Measurements from ENCODE around the gene SAMD10.
"Not testable (repeated sequence)": the region's sequence is repeated elsewhere in the genome, so short reads cannot be mapped to it uniquely, and the experiment has no call there.

The SAMD10 gene

GRCh38 chr20:63969838-63970713 lies 9.4 kb downstream of the SAMD10 start, which contains the start of gene ZNF512B:
ZNF512B (minus strand) TSS chr20:63969930; CDS start chr20:63967950, 1,980 bp downstream.
- no peak for DNase-seq (ENCODE audit: low spot score)

DNA sequence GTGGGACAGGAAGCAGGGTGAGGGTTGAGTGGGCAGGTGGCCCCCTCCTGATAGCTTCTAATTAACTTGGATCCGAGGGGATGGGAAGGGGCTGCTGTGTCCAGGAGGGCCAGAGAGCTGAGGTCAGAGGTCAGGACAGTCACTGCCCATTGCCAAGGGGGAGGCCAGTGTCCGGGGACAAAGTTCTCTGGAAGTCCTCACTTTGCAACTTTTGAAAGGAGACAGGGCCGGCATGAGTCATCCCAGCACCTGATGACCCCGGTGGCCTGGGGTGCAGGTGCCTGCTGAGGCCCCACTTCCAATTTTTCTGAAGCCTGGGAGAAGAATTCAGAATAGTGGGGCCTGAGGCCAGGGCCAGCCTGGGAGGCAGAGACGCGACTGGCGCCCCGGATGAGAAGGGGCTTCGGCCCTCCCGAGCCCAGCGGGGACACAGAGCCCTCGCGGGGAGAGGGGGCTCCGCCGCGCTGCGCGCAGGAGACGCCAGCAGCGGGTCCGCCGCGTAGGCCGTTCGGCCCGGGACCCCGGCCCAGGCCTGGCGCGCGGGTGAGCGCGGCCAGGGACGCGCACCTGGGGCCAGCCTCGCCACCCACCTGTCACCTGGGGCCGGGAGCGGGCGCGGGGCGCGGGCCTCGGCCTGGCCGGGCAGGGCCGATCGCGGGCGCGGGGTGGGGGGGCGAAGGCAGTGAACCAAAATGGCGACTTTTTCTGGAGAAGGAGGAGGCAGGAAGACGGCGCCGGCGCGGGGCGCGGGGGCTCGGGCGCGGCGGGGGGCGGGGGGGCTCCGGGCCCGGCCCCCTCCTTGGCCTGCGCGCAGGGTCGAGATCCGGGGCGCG lies 10.3 kb downstream of the SAMD10 start:
- DNase-seq (ENCODE audit: low spot score) = no peak

- DNase-seq (ENCODE audit: low spot score) = no peak
These were observed 11.1 kb downstream of the SAMD10 start for GRCh38 chr20:63968136-63968927.

DNA sequence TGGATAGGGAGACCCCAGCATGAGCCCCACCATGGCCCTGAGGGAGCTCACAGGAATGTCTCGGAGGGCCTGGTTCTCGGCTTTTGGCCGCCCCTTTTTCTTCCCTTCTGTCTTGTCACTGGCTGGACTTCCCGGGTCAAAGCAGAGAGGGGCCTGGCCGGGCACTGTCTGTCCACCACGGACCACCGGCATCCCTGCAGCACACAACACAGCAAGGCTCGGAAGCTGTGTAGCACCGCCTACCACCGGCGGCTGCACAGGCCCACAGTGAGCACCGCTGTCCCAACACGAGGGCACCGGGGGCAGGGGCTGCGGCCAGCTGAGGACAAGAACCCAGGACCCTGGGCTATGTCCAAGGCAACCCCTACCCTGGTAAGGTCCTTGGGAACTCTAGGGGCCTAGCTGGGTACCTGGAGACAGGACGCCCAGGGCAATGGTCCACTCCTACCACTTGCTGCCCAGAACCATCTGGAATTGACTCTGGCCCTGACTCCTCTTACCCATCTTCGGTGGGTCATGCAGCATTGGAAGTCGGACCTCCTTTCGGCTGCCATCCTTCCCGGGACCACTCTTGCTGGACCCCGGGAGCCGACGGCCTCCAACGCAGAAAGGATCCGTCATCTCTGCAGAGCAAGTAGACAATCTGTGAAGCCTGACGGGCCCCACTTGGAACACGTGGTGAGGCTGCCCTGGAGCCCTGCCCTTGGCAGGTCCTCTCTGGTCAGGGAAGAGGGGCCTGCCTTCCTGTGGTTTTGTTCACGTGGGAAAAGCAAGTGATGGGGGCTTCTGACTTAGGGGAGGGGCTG lies 11.9 kb downstream of the SAMD10 start:
- no peak for DNase-seq (ENCODE audit: low spot score)

DNA sequence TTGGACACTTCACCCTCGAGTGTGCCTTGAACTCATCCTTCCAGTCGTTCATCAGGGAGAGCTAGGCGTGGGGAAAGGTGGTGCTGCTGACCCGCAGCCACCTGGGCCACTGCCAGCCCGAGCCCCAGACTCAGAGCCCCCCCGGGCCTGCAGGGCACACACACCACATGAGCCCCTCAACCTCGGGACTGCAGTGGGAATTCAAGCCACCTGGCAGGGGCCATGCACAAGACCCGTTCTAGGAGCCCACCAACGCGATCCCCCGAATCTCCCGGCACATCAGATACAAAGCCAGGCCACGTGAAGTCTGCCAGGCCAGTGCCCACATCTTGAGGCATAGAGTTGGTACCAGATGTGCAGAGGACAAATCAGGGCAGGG lies 12.5 kb downstream of the SAMD10 start:
- no peak for DNase-seq (ENCODE audit: low spot score)

DNA sequence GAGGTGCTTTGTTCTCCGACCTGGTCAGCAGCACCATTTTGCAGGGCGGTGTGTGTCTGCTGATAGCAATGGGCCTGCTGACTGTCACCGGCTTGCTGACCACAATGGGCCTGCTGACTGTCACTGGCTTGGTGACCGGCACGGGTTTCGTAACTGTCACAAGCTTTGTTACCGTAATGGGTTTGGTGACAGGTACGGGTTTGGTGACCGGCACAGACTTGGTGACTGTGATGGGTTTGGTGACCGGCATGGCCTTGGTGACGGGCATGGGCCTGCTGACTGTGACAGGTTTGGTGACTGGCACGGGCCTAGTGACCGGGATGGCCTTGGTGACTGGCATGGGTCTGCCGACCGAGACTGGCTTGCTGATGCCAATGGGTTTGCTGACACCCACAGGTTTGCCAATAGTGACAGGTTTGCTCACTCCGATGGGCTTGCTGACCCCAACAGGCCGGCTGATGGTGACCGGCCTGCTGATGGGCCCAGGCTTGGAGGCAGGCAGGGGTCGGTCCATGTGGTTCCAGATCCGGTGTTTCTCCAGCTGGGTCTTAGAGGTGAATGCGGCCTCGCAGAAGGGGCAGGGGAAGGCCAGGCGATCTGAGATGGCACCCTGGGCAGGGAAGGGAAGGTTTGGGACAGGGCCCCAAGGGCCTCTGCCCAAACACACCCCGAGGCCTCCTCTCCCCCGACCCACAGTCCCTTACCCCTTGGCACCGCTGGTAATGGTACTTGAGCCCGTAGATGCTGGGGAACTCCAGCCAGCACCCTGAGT lies 13.1 kb downstream of the SAMD10 start:
- DNase-seq (ENCODE audit: low spot score) = no peak

DNA sequence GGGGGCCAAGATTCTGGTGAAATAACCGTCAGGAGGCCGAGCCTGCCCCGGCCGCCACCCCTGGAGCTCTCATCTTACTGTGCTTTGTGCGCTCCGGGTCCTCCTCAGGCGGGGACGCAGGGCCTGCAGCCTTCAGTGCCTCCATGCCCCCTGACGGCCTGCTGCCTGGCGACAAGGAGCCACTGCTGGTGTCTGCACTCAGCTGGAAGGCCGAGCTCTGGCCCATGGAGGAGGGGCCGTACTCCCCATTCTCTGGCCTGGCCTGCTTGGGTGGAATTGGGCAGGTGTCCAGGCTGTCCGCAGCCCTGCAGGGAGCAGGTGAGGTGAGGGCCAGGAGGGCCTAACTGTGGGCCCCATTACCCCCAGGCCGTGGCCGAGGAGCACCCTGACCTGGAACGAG lies 15.0 kb downstream of the SAMD10 start:
- DNase-seq (ENCODE audit: low spot score) = no peak

DNA sequence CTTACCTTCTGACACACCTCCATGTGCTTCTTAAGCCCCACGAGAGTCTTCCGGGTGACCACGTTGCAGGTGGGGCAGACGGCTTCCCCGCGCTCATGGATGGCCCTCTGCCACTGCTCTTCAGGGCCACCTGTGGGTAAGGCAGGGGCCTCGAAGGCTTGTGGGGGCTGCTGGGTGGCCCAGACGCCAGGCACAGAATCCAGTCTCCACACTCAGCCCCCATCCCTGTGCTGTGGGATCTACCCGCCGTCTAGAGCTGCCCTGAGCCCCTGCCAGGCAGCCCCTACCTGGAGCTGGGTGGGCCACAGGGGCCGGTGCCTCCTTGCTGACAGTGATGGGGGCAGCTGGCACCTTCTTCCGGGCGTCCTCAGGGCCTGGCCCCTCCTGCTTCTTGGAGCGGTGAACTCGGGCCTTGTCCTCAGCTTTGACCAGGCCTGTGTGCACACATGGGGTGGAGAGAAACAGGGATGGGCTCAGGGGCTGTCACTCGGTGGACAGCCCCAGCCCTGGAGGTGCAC lies 15.6 kb downstream of the SAMD10 start:
- DNase-seq (ENCODE audit: low spot score) = no peak

DNA sequence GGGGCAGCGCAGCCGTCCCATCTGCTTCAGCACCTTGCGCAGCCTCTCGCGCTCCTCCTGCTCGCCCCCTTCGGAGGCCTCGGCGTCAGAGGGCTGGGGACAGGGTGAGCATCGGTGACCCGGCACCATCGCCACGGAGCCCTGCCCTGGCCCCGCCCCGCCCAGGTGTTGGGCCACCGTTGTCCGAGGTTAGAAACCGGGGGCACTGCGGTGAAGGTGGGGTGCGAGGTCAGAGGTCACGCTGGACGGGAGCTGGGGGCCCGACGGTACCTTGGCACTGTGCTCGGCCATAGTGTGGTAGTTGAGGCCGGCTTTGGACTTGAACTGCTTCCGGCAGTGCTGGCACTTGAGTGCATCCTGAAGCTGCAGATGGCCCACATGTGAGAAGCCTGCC lies 16.1 kb downstream of the SAMD10 start:
- no peak for DNase-seq (ENCODE audit: low spot score)

DNA sequence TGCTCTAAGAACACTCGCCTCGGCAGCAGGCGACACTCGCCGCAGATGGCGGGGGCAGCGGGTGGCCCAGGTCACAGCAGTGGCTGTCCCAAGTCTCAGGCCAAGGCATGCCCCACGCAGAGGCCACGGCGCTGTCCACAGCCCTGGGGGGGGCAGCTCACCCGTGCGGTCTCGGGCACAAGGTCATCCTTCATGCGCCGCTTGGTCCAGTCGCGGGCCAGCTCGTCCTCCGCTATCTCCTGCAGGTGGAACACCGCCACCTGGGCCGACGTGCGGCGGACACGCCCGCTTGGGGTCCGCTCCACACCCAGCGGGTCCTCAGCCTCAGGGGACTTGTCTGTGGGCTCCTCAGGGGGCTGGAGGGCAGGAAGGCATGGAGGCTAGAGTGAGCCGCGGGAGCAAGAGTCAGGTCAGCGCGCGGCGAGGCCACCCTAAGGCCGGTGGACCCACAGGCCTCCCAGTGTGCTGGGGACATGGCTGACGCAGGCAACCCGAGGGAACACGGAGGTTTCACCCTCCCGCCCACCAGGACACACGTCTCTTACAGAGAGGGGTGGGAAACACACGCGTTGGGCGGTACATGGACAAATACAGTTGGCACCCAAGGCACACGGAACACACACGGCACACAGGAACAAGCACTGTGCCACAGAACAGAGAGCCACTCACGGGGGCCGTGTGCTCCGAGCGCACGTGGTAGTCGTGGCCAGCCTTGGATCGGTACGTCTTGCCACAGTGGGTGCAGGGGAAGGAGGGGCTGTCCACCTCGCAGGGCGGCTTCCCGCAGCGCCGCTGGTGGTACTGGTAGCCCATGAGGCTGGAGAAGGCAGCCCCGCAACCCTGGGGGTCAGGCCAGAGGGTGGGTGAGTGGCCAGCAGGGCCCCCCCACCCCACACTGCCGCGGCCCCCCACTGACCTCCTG lies 16.8 kb downstream of the SAMD10 start:
- no peak for DNase-seq (ENCODE audit: low spot score)

- no peak for DNase-seq (ENCODE audit: low spot score)
These were observed 17.6 kb downstream of the SAMD10 start for GRCh38 chr20:63961664-63962425.

DNA sequence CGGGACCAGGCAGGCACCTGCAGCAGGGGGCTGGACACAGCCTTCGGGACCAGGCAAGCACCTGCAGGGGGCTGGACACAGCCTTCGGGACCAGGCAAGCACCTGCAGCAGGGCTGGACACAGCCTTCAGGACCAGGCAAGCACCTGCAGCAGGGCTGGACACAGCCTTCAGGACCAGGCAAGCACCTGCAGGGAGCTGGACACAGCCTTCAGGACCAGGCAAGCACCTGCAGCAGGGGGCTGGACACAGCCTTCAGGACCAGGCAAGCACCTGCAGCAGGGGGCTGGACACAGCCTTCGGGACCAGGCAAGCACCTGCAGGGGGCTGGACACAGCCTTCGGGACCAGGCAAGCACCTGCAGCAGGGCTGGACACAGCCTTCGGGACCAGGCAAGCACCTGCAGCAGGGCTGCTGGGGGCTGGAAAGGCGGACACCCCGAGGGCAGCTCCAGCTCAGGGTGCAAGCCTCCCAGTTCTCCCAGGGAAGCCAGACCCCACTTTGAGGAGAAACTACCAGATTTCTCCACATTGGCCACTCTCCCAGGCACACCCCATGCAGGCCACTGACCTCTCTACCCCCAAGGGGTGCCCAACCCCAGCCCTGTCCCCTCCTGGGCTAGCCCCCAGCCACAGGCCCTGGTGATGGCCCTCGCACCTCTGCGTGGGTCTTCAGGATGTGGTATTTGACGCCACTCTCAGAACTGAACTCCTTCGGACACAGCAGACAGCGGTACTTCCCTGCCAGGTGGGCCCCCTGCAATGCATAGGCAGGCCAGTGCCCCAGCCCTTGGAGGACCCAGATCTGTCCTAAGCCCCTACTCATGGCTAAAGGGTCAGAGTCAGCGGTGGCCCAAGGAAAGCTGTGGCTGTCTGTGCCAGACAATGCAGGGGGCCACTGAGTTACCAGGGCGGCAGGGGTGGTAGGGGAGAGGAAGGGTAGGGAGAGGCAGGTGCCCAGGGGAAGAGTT lies 18.5 kb downstream of the SAMD10 start:
- not testable (repeated sequence) for DNase-seq (ENCODE audit: low spot score)

DNA sequence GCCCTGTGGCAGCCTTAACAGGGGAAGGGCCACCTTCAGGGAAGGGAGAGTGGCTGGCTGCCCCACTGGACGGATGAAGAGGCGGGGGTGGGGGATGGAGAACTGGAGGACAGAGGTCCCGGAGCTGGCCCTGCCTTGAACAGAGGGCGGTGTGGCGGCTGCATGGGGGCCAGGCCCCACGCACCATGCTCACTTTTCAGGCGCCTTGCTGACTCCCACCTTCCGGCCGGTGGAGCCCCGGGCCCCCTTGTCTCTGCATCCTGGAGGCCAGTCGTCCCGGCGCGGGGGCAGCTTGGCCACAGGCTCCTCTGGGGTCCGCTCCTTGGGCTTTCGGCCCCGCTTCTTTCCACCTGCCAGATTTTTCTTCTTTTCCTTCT lies 19.8 kb downstream of the SAMD10 start:
- no peak for DNase-seq (ENCODE audit: low spot score)

DNA sequence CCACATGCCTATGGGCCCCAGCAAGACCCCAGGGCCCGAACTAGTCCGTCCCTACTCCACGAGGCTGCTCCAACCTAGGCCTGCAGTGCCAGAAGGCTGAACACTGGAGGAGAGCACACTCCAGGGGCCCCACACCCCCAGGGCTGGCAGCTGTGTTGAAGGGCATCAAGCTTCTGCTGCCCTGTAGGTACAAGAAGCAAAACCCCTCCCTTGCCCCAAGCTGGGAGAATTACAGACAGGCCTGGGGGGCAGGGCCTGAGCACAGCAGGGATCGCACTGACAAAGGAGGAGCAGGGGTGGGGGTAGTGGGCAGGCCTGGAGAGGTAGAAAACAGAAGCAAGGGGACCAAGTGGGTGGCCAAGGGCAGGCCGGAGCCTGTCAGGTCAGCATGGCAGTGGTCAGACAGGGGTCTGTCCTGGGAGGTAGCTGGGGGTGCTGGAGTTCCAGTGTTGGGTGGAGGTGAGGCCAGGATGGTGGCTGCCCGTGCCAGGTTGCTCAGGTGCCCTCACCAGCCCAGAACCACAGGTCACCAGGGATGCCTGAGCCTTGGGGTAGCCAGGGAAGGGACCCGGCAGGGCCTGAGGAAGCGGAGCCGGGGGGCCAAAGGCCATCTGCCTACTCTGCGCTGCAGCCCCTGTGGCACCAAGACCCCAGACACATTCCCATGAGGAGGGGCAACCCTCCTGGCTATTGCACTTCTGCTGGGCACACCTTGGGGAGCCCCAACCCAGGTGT lies 20.3 kb downstream of the SAMD10 start:
- no peak for DNase-seq (ENCODE audit: low spot score)

- DNase-seq (ENCODE audit: low spot score) = no peak
These were observed 21.0 kb downstream of the SAMD10 start for GRCh38 chr20:63958471-63958870.

Data from SK-N-DZ (cell line).